HG02884 (cell line): ENCODE results near the gene COA6.

Experiments used
- ATAC-seq: cut with Tn5 transposase; IDR thresholded peaks from one replicate; pipeline ENCODE4 v1.9.1; 2021; ENCODE audit warnings: mild to moderate bottlenecking, moderate library complexity; ENCODE audit not compliant: unreplicated experiment

The COA6 gene

GRCh38 chr1:234408757-234409156, 35.5 kb downstream of the COA6 start:
- ATAC-seq, result no peak

GRCh38 chr1:234409328-234409727, 36.1 kb downstream of the COA6 start:
- ATAC-seq, result no peak

- ATAC-seq, result no peak
Measured at GRCh38 chr1:234412830-234413229, 39.6 kb downstream of the COA6 start.

GRCh38 chr1:234413485-234413884, 40.2 kb downstream of the COA6 start:
- no peak for ATAC-seq

- no peak for ATAC-seq
Measured at GRCh38 chr1:234413990-234414389, 40.7 kb downstream of the COA6 start.

- ATAC-seq, result no peak
Measured at GRCh38 chr1:234427950-234428646, 54.8 kb downstream of the COA6 start.

GRCh38 chr1:234429434-234429806, 56.2 kb downstream of the COA6 start:
- no peak for ATAC-seq

- no peak for ATAC-seq
Measured at GRCh38 chr1:234430691-234431090, 57.4 kb downstream of the COA6 start.

- no peak for ATAC-seq
Measured at GRCh38 chr1:234431255-234431654, 58.0 kb downstream of the COA6 start.

GRCh38 chr1:234433563-234434285, 60.5 kb downstream of the COA6 start:
- peak; percentile 96 for ATAC-seq
